ENCODE data around the gene HDAC7. TPM values are rescaled to one million over a fixed set of nuclear protein-coding genes. Genes with fewer than 3 reads are reported as not detected.
A peak's percentile ranks its signal among the peaks of the same experiment; 100 is the strongest.

The HDAC7 gene
- total RNA-seq, 1 experiment from 2014 or later = 71.2 TPM

DNA sequence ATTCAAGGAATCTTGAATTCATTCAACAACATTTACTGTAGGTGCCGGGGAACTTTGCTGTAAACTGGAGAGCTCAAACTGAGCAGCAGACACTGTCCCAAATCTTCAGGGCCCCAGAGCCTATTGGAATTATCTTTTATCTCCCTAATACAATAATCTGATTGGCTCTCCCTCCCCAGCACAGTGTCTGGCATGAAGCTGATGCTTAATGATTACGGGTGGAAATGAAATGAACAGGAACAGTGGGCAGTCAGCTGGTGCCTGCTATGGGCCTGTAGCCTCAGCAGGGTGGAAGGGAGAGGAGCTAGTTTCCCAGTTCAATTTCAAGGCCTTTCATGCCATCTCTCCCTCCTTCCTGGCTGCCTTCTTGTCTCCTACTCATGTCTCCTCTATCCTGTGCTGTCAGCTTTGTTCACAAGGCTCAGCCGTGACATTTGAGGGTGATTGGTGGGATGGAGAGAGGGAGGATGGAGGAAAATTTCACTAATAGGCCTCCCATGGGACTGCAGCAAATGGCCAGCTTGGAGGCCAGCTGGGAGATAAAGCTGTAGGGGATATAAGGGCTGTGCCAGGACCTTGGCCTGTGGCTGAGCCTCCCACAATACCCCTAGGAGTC, 56.7 kb downstream of the HDAC7 start:
- H3K36me3 Mint-ChIP-seq (ENCODE audit: insufficient read depth, unreplicated experiment) = no peaks in the 10 kb centered on the region

DNA sequence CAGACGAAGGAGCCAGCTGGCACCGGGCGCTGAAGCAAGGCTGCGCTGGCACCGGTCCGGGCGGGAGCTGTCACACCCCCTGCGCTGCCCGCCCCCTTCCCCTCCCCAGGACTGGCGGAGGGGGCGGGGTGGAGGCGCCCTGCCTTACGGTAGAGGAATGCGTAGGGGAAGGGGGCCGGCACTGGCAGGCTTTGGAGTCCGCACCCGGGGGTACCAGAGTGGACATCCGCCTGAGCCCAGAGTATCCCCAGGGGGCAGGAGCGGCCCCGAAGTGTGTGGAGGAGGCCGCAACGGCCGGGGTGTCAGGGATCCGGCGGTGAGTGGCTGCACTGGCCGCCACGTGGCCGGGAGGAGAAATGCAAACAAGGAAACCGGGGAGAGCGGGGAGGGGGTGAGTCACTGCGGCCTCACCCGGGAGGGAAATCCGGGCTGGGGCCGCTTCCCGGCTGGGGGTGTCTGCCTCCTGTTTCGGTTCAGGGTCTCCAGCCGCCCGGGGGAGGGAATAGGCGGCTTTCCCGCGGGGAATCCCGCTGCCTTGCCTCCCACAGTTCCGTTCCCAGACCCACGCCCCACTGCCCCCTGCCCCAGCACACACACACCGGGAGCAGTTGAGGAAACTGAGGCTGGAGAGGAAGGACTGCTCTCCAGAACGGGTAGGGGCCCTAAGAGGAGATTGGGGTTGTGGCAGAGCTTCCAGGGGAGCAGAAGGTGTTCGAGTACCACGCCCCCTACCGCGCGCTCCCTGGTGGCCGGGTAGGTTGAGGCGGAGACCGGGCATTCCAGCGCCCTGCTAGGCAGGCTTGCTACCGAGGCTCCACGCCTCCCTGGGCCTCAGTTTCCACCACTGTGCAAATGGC, 60.6 kb downstream of the HDAC7 start, which contains the start of gene RAPGEF3:
RAPGEF3 (minus strand) TSS at position 47 of the 857 bp plus-strand sequence. CDS start 324 bp downstream, outside the sequence.
- intact Hi-C loops (cut with micrococcal nuclease; ENCODE audit: unreplicated experiment) = loop anchor here (1.0 to 2.0 kb wide), 4 partner anchors 9 to 44 kb away; partner anchors contain the start of gene SLC48A1
- no peaks in the 10 kb centered on the region for H3K9me3 Mint-ChIP-seq (ENCODE audit: unreplicated experiment)
- BruUV-seq (replicated peaks) = TSS peak; percentile 50

More for the DNA sequence above, 56.7 kb downstream of the HDAC7 start:
- Mint-ChIP-seq H3K9me3 (ENCODE audit: unreplicated experiment) (no peaks in the 10 kb centered on the region), H3K4me1 (ENCODE audit: low read depth, unreplicated experiment) (no peaks in the 10 kb centered on the region), H3K27me3 (ENCODE audit: insufficient read depth, unreplicated experiment) (no peaks in the 10 kb centered on the region), H3K4me3 (ENCODE audit: unreplicated experiment) (no peak overlapping the region), H3K27ac (ENCODE audit: unreplicated experiment) (no peak overlapping the region)
- TF ChIP-seq, protein P1, sequence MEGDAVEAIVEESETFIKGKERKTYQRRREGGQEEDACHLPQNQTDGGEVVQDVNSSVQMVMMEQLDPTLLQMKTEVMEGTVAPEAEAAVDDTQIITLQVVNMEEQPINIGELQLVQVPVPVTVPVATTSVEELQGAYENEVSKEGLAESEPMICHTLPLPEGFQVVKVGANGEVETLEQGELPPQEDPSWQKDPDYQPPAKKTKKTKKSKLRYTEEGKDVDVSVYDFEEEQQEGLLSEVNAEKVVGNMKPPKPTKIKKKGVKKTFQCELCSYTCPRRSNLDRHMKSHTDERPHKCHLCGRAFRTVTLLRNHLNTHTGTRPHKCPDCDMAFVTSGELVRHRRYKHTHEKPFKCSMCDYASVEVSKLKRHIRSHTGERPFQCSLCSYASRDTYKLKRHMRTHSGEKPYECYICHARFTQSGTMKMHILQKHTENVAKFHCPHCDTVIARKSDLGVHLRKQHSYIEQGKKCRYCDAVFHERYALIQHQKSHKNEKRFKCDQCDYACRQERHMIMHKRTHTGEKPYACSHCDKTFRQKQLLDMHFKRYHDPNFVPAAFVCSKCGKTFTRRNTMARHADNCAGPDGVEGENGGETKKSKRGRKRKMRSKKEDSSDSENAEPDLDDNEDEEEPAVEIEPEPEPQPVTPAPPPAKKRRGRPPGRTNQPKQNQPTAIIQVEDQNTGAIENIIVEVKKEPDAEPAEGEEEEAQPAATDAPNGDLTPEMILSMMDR (IDR thresholded peaks at IDR 0.05; ENCODE audit: insufficient read depth in 1 of 2, low read depth in 1 of 2, low read length in 1 of 2, severe bottlenecking in 1 of 2, unreplicated experiment in 1 of 2) = no peak
- POLR2A ChIA-PET = no interaction called here
- no peak overlapping the region for H3K4me3 ChIP-seq (ENCODE audit: low read depth, low read length)
- no peaks in the 10 kb centered on the region for H3K36me3 ChIP-seq (ENCODE audit: control insufficient read depth, insufficient read depth, low read length)
- intact Hi-C loops (cut with micrococcal nuclease; ENCODE audit: unreplicated experiment) = no loop called here
- CTCF ChIA-PET = interaction anchor here (1.2 kb wide), 1 partner anchor 27 kb away, joined by 3 read pairs; no protein-coding TSS in a partner anchor
- DNase-seq = no peak
- peaks cover 23% of the 10 kb centered on the region for H3K4me1 ChIP-seq
- no TSS peak for BruUV-seq (replicated peaks)
- H3K9me3 ChIP-seq = no peaks in the 10 kb centered on the region
- no peaks in the 10 kb centered on the region for H3K27me3 ChIP-seq (replicated peaks; ENCODE audit: control insufficient read depth, insufficient read depth, low read length)

DNA sequence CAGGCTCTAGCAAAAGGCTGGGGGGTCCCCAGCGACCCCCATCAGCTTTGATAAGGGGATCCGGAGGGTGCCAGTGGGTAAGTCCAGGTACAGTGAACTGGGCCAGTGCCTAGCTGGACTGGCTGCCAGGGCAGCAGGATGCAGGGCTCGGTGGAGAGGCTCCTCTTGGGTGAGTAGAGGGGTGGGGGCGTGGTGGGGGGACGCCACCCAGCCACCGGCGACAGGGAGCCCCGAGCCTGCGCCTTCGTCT, 61.2 kb downstream of the HDAC7 start:
- H3K27ac Mint-ChIP-seq (ENCODE audit: unreplicated experiment) = no peak overlapping the region
- BruUV-seq (replicated peaks) = no TSS peak
- no peaks in the 10 kb centered on the region for H3K36me3 Mint-ChIP-seq (ENCODE audit: insufficient read depth, unreplicated experiment)
- POLR2A ChIA-PET = interaction anchor here (0.8 kb wide), 1 partner anchor 10 kb away, joined by 3 read pairs; no protein-coding TSS in a partner anchor
- no peaks in the 10 kb centered on the region for H3K27me3 ChIP-seq (replicated peaks; ENCODE audit: control insufficient read depth, insufficient read depth, low read length)
- no peaks in the 10 kb centered on the region for H3K9me3 ChIP-seq
- peaks cover 24% of the 10 kb centered on the region for H3K4me1 ChIP-seq
- peak overlapping the region; percentile 80 for H3K4me3 Mint-ChIP-seq (ENCODE audit: unreplicated experiment)
- CTCF ChIA-PET = interaction anchor here (0.6 to 3.9 kb wide), 11 partner anchors 9 to 107 kb away, joined by 3 to 55 read pairs (median 5); partner anchors contain the start of gene SLC48A1
- H3K9me3 Mint-ChIP-seq (ENCODE audit: unreplicated experiment) = no peaks in the 10 kb centered on the region
- H3K4me3 ChIP-seq (ENCODE audit: low read depth, low read length) = peak overlapping the region; percentile 52
- no peak for DNase-seq
- H3K4me1 Mint-ChIP-seq (ENCODE audit: low read depth, unreplicated experiment) = peaks cover 14% of the 10 kb centered on the region
- intact Hi-C loops (cut with micrococcal nuclease; ENCODE audit: unreplicated experiment) = loop anchor here (2.0 kb wide), 1 partner anchor 14 kb away; the partner anchor contains the start of gene SLC48A1
- H3K36me3 ChIP-seq (ENCODE audit: control insufficient read depth, insufficient read depth, low read length) = no peaks in the 10 kb centered on the region
- TF ChIP-seq, protein P1 (IDR thresholded peaks at IDR 0.05; ENCODE audit: insufficient read depth in 1 of 2, low read depth in 1 of 2, low read length in 1 of 2, severe bottlenecking in 1 of 2, unreplicated experiment in 1 of 2) = no peak
- no peaks in the 10 kb centered on the region for H3K27me3 Mint-ChIP-seq (ENCODE audit: insufficient read depth, unreplicated experiment)

More for the DNA sequence above, 60.6 kb downstream of the HDAC7 start, which contains the start of gene RAPGEF3:
- H3K27me3 ChIP-seq (replicated peaks; ENCODE audit: control insufficient read depth, insufficient read depth, low read length) = no peaks in the 10 kb centered on the region
- Mint-ChIP-seq H3K4me1 (ENCODE audit: low read depth, unreplicated experiment) (peaks cover 10% of the 10 kb centered on the region), H3K4me3 (ENCODE audit: unreplicated experiment) (peak within 1 kb of the TSS; percentile 80), H3K27ac (ENCODE audit: unreplicated experiment) (peak within 1 kb of the TSS; percentile 56), H3K27me3 (ENCODE audit: insufficient read depth, unreplicated experiment) (no peaks in the 10 kb centered on the region), H3K36me3 (ENCODE audit: insufficient read depth, unreplicated experiment) (no peaks in the 10 kb centered on the region)
- CTCF ChIA-PET = interaction anchor here (0.6 to 3.9 kb wide), 12 partner anchors 9 to 107 kb away, joined by 3 to 55 read pairs (median 5); partner anchors contain the start of gene SLC48A1
- peak within 1 kb of the TSS; percentile 52 for H3K4me3 ChIP-seq (ENCODE audit: low read depth, low read length)
- H3K9me3 ChIP-seq = no peaks in the 10 kb centered on the region
- H3K36me3 ChIP-seq (ENCODE audit: control insufficient read depth, insufficient read depth, low read length) = no peaks in the 10 kb centered on the region
- peaks cover 18% of the 10 kb centered on the region for H3K4me1 ChIP-seq
- TF ChIP-seq, protein P1 (IDR thresholded peaks at IDR 0.05; ENCODE audit: insufficient read depth in 1 of 2, low read depth in 1 of 2, low read length in 1 of 2, severe bottlenecking in 1 of 2, unreplicated experiment in 1 of 2) = peak; percentile 82 to 85
- POLR2A ChIA-PET = interaction anchor here (0.5 to 0.8 kb wide), 2 partner anchors 9 to 62 kb away, joined by 3 to 8 read pairs; no protein-coding TSS in a partner anchor
- peak; percentile 85 to 90 for DNase-seq

Measured in Caco-2 (cell line).